ENCODE measurements around the gene PTPRC.

Gene PTPRC

GRCh38 chr1:198622001-198622400 is 16.8 kb upstream of the PTPRC start:
- DNase-seq = no peak

- no peak for DNase-seq
Measured at GRCh38 chr1:198623752-198624647, 14.8 kb upstream of the PTPRC start.

DNA sequence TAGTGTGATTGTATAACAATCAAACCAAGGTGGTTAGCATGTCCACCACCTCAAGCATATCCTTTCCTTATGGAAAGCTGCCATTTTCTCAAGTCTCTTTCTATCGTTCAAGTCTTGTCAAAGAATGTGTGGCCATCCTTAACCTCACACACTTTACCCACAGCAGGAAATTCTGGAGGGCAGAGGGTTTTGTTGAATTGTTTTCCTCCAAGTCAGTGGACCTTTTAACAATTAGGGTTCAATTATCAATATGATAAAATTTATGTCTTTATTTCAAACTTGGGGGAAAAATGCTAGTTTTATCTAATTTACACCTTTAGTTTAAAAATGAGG is 14.2 kb upstream of the PTPRC start:
- DNase-seq = no peak

DNA sequence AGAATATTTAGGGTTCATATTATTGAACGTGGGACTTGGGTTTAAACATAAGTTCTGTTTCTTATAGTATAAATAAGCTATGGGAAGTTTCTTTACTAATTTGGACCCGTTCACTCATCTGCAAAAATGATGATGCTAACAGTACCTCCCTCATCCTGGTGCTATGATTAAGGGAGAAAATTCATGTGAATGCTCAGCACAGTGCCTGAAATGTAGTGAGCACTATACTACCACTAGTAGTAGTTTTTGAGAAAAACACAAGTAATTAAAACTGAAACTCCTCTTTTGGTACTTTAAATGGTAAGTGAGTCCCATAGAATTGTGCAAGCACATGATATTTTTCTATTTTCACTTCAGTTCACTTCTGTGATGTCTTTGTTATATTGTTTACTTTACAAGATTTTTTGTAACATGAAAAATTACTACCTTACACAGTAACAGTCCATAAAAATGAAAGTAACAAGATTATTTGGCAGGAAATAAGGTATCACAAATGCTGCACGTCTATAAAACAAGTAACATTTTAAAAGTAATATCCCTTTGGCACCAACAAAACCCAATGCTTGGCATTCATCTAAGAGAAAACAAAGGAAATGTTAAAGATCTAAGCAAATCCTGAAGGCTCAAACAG is 11.3 kb upstream of the PTPRC start:
- no peak for DNase-seq

DNA sequence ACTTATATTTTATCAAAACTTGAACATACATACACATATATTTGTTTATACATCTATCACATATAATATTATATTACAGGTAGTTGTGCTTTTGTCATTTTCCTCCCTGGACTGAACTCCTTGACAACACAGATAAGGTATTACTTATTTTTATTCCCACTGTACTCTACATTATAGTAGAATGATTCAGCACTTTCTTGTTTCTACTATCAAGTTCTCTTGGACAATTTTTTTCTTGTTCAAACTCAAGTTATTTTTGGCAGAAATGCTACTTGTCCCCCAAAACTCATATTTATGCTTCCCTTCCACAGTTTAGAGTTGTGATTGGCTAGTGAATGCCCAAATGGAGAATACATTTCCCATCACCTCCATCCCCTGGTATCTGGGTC is 10.8 kb upstream of the PTPRC start:
- no peak for DNase-seq

DNA sequence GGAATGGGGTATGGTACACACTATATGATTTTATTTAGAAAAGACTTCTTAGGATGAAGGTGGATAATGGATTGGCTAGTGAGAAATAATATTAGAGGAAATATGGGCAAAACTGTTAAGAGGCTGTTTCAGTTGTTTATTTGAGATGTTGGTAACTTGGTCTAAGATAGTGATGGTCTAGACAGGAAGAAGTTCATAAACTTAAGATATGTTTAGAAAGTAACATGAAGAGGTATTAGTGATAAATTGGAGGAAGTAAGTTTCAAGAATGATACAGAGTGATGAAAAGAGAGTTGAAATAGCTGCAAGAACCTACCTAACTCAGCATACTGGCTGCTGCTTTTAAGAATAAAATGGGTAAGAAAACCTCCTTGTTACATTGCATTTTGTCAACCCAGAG is 9.2 kb upstream of the PTPRC start:
- no peak for DNase-seq

DNA sequence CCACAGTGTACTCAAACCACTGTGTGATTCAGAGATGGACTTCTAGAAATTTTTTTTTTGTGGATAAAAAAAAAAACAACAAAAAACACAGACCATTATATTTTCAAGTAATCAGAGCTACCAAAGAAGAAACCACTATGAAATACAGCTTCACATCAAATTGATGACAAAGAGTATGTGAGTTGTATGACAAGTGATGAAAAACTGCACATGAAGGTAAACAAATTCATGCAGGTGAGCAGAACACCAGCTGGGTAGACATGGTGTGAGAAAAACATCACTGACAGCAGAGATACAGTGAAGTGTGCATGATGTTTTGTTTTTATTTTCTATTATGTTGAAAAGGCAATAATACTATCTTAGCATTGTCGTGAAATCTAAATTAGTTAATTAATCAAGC is 8.0 kb upstream of the PTPRC start:
- no peak for DNase-seq

DNA sequence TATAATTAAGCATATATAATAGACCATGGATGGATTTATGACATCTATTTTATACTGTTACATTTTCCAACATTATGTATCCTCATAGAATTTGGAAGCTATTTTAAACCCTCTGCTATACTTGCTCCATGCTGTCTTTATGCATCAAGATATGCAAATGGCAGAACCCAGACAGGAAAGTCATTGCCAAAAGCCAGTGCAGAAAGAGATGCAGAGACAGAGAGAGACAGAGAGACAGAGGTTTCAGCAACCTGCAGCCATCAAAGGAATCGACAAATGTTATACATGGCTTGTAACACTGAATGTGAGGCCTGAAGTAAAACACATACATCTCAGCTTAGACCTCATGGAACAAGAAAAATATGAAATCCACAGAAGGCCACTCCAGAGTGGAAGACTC is 7.5 kb upstream of the PTPRC start:
- DNase-seq = no peak

DNA sequence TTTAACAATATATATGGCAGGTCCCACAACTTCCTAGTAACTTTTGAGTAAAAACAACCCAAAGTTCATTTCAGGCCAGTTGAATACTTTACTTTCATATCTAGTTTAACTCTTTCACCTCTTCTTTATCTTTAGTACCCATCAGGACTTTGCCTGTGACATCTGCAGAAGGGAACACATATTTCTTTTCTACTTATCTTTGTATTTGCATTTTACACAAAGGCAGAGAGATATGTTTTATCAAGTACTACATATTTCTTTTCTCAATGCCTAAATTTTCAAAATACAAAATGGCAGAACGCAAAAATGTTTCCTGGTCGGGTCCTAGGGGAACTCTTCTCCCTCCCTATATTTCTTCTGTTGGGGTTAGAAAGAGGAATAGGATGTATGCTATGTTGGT is 6.8 kb upstream of the PTPRC start:
- no peak for DNase-seq

DNA sequence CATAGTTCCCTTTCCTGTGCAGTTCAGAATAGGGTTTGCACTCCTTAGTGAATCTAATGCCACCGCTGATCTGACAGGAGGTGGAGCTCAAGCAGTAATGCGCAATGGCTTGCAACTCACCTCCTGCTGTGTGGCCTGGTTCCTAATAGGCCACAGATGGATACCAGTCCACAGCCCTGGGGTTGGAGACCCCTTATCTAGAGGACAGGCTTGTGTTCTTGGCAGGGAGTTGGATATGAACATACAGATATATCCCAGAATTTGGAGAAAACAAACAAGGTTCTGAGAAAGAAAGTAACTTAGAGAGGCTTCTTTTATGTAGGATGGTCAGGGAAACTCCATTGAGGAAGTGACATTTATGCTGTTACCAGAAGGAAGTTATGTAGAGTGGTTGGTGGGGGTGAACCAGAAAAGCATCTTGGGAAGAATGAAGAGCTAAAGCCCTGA is 5.1 kb upstream of the PTPRC start:
- DNase-seq = no peak

DNA sequence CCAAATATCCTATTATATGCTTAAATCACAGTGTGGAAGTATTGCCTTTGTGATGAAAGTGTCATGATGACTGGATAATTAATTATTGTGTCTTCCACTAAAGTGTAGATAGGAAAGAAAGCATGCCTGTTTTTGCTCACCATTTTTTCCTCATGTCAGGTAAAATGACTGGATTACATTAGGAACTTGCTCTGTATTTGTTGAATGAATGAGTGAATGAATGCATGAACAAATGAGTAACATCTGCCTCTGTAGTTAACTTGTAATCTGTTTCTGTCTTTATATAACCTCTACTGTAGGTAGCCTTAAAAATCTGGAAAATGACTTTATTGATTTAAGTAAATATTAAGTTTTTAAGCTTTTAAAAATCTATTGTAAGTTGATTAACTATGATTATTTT is 2.9 kb upstream of the PTPRC start:
- no peak for DNase-seq

DNA sequence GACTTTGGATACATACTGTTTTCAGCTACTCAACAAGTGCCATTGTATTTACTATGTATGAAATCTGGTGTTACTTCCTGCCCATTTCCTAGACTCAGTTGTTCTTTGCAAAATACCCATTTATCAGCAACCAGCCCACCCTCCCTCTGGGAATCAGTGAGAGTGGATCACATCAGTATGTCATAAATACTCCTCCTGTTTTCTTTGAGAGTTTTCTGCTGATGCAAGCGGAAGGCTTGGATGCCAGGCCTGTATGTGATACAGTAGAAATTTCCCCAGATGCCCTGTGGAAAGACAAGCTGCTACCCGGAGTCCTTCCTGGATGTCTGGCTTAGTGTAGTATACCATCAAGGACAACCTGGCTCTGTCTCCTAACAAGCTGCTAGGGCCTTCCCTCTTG is 2.4 kb upstream of the PTPRC start:
- no peak for DNase-seq

DNA sequence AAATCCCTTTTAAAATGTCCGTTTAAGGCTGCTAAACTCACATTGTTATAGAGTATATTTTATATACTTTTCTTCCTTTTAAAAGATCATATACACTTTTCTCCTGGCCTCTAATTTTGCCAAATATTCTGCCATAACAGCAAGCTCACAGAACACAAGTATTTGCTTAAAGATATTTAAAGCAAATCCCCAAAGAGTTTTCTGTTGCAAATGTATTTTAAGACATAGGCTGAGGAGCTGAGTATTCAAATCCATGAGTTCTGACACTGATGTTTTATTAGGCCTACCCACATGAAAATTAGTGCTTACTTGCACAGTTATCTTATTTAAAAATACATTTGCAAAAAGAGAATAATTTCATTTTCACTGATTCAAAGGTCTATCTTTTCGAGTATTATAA is 1.7 kb upstream of the PTPRC start:
- no peak for DNase-seq

- DNase-seq = no peak
Measured at GRCh38 chr1:198637916-198638437, 863 bp upstream of the PTPRC start.

- no peak for DNase-seq
Measured at GRCh38 chr1:198638441-198638840, 399 bp upstream of the PTPRC start.

DNA sequence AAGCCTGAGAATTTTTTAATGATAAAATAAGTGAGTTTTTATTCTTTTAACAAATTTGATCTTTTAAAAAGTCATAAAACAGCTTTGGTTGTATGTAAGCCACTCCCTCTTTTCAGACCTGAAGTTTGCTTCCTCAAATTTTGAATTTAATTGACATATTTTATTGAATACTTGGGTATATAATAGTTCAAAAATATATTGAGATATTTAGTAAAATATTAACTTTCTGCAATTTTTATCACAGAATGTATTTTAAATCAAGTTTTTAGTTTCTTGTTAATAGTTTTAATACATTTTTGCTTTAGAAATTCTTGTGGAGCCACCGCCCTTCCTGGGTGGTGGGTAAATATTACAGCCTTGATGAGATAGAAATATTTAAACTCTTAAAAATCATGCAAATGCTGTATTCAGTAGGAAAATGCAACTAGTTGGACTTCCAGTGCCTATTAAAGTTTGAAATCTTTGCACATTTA is 867 bp downstream of the PTPRC start:
- DNase-seq = no peak

GRCh38 chr1:198640174-198640573 is 1.3 kb downstream of the PTPRC start:
- no peak for DNase-seq

- DNase-seq = no peak
Measured at GRCh38 chr1:198641501-198641900, 2.7 kb downstream of the PTPRC start.

DNA sequence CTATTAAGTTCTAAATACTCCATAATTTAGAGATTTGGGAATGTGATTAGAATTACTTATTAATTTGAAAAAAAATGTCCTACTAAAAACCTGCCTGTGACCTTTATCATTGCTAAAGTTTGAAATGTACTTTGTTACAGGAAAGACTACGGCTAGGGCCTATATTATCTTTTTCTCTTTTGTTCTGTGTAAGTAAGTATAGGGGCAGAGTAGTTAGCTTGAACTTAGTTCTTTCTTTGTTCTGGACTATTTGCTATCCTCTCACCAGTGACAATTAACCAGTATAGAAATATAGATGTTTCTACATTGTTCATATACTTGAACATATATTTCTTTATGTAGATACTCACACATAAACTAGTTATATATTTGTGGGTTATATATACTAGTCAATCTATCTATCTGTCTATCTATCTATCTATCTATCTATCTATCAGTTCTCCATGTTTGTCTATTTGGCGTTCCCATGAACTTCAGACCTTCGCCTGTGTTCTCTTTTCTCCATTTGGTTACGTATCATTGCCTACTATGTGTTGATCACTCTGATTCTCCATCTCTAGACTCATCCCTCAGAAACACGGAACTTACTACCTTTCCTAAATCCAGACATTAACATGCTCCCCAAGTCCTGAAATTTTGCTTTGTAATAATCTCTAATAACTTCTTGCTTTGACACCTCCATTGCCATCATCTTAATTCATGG is 3.3 kb downstream of the PTPRC start:
- no peak for DNase-seq

DNA sequence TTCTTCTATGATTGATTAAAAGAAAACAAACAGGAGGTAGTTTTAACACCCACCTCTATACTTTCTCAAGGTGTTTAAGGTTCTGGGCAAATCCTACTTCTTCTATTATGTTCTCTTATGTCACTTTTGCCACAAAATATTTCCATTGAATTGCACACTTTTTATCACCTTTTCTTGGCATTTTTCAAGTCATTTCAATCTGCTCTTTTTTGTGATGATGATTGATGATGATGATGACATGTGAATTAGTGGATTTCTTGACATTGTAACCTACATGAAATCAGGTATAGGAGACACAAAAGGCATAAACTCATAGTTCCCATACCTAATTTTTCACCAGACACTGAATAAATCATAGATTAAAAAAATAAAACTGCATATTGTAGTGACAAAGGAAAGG is 4.1 kb downstream of the PTPRC start:
- no peak for DNase-seq

- DNase-seq = no peak
Measured at GRCh38 chr1:198643808-198644207, 5.0 kb downstream of the PTPRC start.

DNA sequence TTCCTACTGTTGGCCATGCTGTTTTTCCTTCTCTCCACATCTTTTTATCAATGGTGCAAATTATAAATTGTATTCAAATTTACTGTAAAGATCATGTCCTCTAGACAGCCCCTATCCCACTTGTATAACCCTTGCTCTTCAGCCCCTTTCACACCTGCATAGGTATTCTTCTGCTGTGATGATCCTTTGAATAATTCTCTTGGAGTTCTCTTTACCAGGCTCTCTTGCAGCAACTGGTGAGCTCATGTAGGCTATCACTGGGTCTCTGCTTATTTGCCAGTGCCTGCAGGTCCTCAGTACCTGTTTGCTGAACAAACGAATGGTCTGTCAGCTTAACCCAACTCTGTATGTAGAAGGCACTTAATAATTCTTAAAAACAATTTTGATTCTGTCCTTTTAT is 8.2 kb downstream of the PTPRC start:
- DNase-seq = no peak

DNA sequence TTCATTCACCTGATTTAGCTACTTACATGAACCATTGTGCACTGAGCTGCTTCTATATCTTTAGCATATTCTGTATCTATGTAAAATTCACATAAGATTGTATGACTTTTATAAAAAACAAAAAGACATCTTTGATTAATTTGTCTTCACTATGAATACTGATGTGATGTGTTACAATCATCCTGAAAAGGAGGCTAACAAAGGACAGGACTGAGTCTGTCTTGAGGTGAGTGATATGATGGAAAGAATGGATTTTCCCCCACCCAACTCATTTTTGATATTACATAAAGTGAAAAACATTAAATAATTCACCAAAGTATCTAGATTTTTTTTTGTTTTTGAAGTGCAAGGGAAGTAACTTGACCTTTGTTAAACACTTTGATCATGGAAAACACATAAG is 9.8 kb downstream of the PTPRC start:
- DNase-seq = no peak
